GM12801 (cell line): ENCODE results near the gene ERCC1.

Experiments
- TF ChIP-seq, protein P1 (sequence below): IDR thresholded peaks from one replicate; pipeline ENCODE4 v1.5.1; 2011; ENCODE audit warnings: control low read depth; ENCODE audit not compliant: insufficient read length; ENCODE audit errors: extremely low read depth

ERCC1 gene

GRCh38 chr19:45424191-45425058 lies 708 bp upstream of the ERCC1 start:
- TF ChIP-seq, protein P1, sequence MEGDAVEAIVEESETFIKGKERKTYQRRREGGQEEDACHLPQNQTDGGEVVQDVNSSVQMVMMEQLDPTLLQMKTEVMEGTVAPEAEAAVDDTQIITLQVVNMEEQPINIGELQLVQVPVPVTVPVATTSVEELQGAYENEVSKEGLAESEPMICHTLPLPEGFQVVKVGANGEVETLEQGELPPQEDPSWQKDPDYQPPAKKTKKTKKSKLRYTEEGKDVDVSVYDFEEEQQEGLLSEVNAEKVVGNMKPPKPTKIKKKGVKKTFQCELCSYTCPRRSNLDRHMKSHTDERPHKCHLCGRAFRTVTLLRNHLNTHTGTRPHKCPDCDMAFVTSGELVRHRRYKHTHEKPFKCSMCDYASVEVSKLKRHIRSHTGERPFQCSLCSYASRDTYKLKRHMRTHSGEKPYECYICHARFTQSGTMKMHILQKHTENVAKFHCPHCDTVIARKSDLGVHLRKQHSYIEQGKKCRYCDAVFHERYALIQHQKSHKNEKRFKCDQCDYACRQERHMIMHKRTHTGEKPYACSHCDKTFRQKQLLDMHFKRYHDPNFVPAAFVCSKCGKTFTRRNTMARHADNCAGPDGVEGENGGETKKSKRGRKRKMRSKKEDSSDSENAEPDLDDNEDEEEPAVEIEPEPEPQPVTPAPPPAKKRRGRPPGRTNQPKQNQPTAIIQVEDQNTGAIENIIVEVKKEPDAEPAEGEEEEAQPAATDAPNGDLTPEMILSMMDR, result no peak

DNA sequence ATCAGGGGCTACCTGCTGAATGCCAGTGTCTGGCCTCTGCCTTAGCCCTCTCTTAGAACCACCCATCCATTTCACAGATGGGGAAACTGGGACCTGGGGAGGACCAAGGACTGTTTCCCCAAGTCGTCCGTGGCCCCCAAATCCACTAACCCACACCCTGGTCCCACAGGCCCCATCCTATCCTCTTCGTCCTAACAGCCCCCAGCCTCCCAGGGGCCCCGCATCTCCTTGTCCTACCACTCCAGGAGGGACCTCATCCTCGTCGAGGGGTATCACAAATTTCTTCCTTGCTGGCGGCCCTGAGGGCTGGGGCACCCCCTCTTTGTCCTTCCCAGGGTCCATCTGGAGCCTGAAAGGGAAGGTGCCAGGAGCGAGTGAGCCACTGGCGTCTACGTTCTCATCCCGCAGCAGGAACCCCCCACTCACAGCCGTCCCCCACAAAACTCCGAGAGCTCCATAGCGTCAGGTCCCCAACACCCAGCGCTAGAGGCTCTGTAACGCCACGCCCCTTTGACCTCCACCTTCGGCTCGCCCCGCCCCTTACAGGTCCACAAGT lies 606 bp downstream of the ERCC1 start:
- TF ChIP-seq, protein P1, result no peak

GRCh38 chr19:45421947-45422498 lies 1.7 kb downstream of the ERCC1 start:
- TF ChIP-seq, protein P1, result no peak

DNA sequence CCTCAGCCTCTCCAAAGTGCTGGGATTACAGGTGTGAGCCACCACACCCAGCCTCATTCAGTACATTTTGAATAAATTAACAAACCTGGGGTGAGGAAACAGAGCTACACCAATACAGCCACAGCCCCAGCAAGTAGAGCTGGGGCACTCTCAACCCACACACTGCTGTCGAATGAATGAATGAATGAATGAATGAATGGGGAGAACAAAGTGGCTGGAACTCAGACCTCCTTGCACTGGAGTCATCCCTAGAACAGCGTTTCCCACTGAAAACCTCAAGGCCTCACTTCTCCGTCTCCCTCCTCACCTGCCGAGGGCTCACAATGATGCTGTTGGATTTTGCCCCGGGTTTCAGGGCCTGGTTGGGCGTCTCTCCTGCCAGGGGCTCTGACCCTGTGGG lies 2.8 kb downstream of the ERCC1 start:
- TF ChIP-seq, protein P1, result no peak

DNA sequence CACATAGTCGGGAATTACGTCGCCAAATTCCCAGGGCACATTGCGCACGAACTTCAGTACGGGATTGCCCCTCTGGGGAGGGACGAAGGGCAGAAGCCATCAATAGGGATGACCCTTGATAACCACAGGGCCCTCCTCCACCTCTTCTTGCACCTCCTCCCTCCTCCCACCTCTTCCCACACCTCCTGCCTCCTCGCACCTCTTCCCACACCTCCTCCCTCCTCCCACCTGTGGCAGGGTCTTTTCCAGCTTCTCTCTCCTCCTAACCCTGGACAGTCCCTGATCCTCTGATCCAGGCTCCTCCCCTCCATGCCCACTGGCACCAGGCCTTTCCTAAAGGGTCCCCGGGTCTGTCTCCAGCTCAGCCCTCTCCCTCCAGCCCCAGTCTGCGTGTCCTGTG lies 3.4 kb downstream of the ERCC1 start:
- TF ChIP-seq, protein P1, result no peak

DNA sequence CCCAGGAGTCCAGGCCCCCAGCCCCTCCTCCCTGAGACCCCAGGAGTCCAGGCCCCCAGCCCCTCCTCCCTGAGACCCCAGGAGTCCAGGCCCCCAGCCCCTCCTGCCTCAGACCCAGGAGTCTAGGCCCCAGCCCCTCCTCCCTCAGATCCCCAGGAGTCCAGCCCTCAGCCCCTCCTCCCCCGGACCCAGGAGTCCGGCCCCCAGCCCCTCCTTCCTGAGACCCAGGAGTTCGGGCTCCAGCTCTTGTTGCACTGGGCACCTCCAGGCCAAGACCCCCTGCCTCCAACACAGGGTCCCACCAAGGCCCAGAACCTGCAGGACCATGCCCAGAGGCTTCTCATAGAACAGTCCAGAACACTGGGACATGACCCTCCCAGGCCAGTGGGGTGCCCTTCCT lies 3.8 kb downstream of the ERCC1 start:
- TF ChIP-seq, protein P1, result no peak

DNA sequence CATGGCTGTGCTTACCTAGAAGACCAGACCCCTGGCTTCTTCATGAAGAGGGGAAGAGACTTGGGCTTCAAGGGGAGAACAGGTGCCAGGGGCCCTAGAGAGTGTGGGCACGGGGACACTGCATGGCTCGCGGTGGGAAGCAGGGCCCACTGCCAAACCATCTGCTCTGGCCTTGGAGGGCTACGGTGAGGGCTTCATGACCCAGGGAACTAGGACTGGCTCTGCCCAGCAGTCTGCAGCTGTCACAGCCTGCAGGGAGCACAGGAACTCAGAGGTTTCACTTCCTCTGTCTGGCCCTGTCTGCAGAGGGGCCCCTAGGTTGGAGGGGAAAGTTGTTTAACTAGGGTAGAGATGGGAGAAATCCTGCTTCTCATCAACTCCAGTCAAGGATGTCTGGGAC lies 4.3 kb downstream of the ERCC1 start:
- TF ChIP-seq, protein P1, result no peak
